G401.6 (cell line): ENCODE measurements around the gene HAVCR1.
"Not testable (repeated sequence)": the region's sequence is repeated elsewhere in the genome, so short reads cannot be mapped to it uniquely, and the experiment has no call there.

ENCODE experiments used
- FAIRE-seq: peaks from 2 replicates; lab custom pipeline; 2012; peaks lifted over from hg19 to GRCh38; lab: Jason Lieb, UNC

Gene HAVCR1

GRCh38 chr5:157059093-157059539 lies at the start of gene HAVCR1:
Gene HAVCR1, minus strand, starts transcription at chr5:157059116. Its CDS starts 1,173 bp downstream, at chr5:157057943.
- no peak for FAIRE-seq

GRCh38 chr5:157107508-157107907 lies 48.6 kb upstream of the HAVCR1 start:
- no peak for FAIRE-seq

- FAIRE-seq: no peak
Observed at GRCh38 chr5:157106630-157107461, 47.9 kb upstream of the HAVCR1 start.

GRCh38 chr5:157100140-157100679 lies 41.3 kb upstream of the HAVCR1 start:
- FAIRE-seq: no peak

GRCh38 chr5:157088342-157088990 lies 29.6 kb upstream of the HAVCR1 start:
- FAIRE-seq: no peak

GRCh38 chr5:157086751-157087359 lies 27.9 kb upstream of the HAVCR1 start:
- no peak for FAIRE-seq

- no peak for FAIRE-seq
Observed at GRCh38 chr5:157085930-157086329, 27.0 kb upstream of the HAVCR1 start.

GRCh38 chr5:157080286-157080685 lies 21.4 kb upstream of the HAVCR1 start:
- FAIRE-seq: no peak

GRCh38 chr5:157076558-157076957 lies 17.6 kb upstream of the HAVCR1 start:
- FAIRE-seq: no peak

GRCh38 chr5:157072508-157072907 lies 13.6 kb upstream of the HAVCR1 start:
- no peak for FAIRE-seq

GRCh38 chr5:157069949-157070348 lies 11.0 kb upstream of the HAVCR1 start:
- FAIRE-seq: no peak

- FAIRE-seq: no peak
Observed at GRCh38 chr5:157068785-157069184, 9.9 kb upstream of the HAVCR1 start.

GRCh38 chr5:157068339-157068738 lies 9.4 kb upstream of the HAVCR1 start:
- no peak for FAIRE-seq

- no peak for FAIRE-seq
Observed at GRCh38 chr5:157067005-157067404, 8.1 kb upstream of the HAVCR1 start.

GRCh38 chr5:157066080-157066479 lies 7.2 kb upstream of the HAVCR1 start:
- no peak for FAIRE-seq

- no peak for FAIRE-seq
Observed at GRCh38 chr5:157063776-157064430, 5.0 kb upstream of the HAVCR1 start.

GRCh38 chr5:157059891-157060290 lies 975 bp upstream of the HAVCR1 start:
- FAIRE-seq: no peak

GRCh38 chr5:157057459-157058370 lies 1.2 kb downstream of the HAVCR1 start:
- FAIRE-seq: no peak

GRCh38 chr5:157056848-157057247 lies 2.1 kb downstream of the HAVCR1 start:
- not testable (repeated sequence) for FAIRE-seq

GRCh38 chr5:157051604-157052245 lies 7.2 kb downstream of the HAVCR1 start:
- no peak for FAIRE-seq

GRCh38 chr5:157050050-157050449 lies 8.9 kb downstream of the HAVCR1 start:
- FAIRE-seq: no peak
